Fibroblast of skin of scalp (primary cell): ENCODE results near the gene PCDHB16.
"Not testable (repeated sequence)": the region's sequence is repeated elsewhere in the genome, so short reads cannot be mapped to it uniquely, and the experiment has no call there.

Experiments
- DNase-seq: peaks from one replicate; pipeline ENCODE4 v3.0.0-alpha.2; 2013

PCDHB16 gene

DNA sequence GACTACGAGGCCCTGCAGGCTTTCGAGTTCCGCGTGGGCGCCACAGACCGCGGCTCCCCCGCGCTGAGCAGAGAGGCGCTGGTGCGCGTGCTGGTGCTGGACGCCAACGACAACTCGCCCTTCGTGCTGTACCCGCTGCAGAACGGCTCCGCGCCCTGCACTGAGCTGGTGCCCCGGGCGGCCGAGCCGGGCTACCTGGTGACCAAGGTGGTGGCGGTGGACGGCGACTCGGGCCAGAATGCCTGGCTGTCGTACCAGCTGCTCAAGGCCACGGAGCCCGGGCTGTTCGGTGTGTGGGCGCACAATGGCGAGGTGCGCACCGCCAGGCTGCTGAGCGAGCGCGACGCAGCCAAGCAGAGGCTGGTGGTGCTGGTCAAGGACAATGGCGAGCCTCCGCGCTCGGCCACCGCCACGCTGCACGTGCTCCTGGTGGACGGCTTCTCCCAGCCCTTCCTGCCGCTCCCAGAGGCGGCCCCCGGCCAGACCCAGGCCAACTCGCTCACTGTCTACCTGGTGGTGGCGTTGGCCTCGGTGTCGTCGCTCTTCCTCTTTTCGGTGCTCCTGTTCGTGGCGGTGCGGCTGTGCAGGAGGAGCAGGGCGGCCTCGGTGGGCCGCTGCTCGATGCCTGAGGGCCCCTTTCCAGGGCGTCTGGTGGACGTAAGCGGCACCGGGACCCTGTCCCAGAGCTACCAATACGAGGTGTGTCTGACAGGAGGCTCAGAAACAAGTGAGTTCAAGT, 2.1 kb downstream of the PCDHB16 start:
- not testable (repeated sequence) for DNase-seq

DNA sequence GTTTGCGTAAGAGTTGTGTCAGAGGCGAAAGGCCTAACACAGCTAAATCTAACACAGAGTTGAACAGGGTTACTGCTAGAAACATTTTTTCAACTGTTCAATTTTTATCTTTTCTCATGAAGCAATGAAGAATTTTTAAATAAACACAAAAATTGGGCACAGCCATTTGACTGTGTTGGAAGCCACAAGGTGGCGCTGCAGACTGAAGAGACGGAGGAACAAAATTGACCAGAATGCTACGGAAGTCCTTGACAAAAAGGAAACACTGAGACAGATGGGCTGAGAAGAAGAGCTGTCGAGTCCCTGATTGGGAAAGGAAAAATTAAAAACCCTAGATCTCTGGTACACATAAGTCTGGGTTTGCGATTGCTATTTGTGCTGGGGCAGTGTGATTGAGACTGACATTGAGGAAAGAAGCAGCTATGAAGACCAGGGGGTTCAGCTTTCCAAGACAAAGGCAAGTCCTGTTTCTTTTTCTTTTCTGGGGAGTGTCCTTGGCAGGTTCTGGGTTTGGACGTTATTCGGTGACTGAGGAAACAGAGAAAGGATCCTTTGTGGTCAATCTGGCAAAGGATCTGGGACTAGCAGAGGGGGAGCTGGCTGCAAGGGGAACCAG, 4.8 kb downstream of the PCDHB16 start, which contains the start of gene PCDHB9:
Gene PCDHB9, plus strand, starts transcription at position 265 of the 616 bp plus-strand sequence. Its CDS starts 158 bp downstream, at position 423.
- DNase-seq = peak; percentile 20

DNA sequence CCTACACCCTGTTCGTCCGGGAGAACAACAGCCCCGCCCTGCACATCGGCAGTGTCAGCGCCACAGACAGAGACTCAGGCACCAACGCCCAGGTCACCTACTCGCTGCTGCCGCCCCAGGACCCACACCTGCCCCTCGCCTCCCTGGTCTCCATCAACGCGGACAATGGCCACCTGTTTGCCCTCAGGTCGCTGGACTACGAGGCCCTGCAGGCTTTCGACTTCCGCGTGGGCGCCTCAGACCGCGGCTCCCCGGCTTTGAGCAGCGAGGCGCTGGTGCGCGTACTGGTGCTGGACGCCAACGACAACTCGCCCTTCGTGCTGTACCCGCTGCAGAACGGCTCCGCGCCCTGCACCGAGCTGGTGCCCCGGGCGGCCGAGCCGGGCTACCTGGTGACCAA, 6.5 kb downstream of the PCDHB16 start:
- not testable (repeated sequence) for DNase-seq

DNA sequence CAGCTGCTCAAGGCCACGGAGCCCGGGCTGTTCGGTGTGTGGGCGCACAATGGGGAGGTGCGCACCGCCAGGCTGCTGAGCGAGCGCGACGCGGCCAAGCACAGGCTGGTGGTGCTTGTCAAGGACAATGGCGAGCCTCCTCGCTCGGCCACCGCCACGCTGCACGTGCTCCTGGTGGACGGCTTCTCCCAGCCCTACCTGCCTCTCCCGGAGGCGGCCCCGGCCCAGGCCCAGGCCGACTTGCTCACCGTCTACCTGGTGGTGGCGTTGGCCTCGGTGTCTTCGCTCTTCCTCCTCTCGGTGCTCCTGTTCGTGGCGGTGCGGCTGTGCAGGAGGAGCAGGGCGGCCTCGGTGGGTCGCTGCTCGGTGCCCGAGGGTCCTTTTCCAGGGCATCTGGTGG, 6.9 kb downstream of the PCDHB16 start:
- DNase-seq = not testable (repeated sequence)

DNA sequence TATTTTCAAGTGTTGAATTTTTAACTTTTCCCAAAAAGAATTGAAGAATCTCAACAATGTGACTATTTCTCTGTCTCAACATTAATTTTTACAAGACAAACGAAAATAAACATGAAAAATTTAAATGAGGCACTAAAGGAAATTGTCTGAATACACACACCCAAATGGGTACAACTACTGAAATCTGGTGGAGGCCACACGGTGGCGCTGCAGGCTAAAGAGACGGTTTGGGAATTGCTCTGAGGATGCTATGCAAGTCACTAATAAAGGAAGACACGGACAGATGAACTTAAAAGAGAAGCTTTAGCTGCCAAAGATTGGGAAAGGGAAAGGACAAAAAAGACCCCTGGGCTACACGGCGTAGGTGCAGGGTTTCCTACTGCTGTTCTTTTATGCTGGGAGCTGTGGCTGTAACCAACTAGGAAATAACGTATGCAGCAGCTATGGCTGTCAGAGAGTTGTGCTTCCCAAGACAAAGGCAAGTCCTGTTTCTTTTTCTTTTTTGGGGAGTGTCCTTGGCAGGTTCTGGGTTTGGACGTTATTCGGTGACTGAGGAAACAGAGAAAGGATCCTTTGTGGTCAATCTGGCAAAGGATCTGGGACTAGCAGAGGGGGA, 10.0 kb downstream of the PCDHB16 start, which contains the start of gene PCDHB10:
Gene PCDHB10, plus strand, starts transcription at position 244 of the 616 bp plus-strand sequence. Its CDS starts 200 bp downstream, at position 444.
- DNase-seq = no peak

DNA sequence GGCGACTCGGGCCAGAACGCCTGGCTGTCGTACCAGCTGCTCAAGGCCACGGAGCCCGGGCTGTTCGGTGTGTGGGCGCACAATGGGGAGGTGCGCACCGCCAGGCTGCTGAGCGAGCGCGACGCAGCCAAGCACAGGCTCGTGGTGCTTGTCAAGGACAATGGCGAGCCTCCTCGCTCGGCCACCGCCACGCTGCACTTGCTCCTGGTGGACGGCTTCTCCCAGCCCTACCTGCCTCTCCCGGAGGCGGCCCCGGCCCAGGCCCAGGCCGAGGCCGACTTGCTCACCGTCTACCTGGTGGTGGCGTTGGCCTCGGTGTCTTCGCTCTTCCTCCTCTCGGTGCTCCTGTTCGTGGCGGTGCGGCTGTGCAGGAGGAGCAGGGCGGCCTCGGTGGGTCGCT, 12.1 kb downstream of the PCDHB16 start:
- not testable (repeated sequence) for DNase-seq

DNA sequence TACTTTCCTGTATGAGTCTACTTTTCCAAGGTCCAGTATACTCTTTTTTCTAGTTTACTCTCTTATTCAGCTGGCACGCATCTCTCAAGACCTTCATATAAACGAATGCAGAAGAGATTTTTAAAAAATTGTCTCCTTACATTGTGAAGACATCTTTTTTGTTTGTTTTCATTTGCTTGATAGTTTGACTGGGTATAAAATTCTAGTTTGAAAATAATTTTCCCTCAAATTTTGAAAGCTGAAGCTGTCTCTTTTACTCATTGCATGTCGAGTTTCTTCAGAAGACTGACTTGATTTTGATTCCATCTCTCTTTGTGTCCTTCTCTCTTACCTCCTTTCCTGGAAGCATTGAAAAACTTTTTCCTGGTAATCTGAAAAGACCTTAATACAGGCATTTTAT, 14.2 kb downstream of the PCDHB16 start:
- DNase-seq = no peak

DNA sequence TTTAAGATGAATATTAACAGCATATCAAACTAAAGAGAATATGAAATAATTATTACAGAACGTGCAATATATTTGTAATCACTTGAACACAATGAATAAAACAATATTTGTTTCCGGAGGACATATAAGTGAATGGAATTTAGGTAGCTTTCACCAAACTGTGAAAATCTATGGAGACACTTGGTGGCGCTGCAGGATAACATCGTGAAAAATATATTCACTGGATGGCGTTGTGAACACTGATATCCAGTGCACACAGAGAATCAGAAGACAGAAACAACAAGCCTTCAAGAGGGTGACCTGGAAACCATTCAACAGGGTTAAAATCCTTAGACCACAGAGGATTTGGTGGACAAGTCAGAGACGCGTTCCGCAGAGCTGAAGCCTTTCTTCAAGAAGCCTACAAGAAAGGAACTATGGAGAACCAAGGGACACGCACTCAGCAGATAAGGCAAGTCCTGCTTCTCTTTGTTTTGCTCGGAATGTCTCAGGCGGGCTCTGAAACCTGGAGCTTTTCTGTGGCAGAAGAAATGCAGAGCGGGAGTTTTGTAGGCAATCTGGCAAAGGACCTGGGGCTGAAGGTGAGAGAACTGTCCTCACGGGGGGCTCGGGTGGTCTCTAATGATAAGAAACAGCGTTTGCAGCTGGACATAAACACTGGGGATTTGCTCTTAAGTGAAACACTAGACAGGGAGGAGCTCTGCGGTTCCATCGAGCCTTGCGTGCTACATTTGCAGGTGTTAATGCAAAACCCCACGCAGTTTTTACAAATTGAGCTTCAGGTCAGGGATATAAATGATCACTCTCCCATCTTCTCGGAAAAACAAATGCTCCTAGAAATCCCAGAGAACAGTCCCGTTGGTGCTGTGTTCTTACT, 17.4 kb downstream of the PCDHB16 start, which contains the start of gene PCDHB11:
Gene PCDHB11, plus strand, starts transcription at position 269 of the 877 bp plus-strand sequence. Its CDS starts 148 bp downstream, at position 417.
- DNase-seq = no peak

DNA sequence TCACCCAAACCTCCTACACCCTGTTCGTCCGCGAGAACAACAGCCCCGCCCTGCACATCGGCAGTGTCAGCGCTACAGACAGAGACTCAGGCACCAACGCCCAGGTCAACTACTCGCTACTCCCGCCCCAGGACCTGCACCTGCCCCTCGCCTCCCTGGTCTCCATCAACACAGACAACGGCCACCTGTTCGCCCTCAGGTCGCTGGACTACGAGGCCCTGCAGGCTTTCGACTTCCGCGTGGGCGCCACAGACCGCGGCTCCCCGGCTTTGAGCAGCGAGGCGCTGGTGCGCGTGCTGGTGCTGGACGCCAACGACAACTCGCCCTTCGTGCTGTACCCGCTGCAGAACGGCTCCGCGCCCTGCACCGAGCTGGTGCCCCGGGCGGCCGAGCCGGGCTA, 18.9 kb downstream of the PCDHB16 start:
- DNase-seq = not testable (repeated sequence)

DNA sequence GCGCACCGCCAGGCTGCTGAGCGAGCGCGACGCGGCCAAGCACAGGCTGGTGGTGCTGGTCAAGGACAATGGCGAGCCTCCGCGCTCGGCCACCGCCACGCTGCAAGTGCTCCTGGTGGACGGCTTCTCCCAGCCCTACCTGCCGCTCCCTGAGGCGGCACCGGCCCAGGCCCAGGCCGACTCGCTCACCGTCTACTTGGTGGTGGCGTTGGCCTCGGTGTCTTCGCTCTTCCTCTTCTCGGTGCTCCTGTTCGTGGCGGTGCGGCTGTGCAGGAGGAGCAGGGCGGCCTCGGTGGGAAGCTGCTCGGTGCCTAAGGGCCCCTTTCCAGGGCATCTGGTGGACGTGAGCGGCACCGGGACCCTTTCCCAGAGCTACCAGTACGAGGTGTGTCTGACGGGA, 19.5 kb downstream of the PCDHB16 start:
- DNase-seq = not testable (repeated sequence)

DNA sequence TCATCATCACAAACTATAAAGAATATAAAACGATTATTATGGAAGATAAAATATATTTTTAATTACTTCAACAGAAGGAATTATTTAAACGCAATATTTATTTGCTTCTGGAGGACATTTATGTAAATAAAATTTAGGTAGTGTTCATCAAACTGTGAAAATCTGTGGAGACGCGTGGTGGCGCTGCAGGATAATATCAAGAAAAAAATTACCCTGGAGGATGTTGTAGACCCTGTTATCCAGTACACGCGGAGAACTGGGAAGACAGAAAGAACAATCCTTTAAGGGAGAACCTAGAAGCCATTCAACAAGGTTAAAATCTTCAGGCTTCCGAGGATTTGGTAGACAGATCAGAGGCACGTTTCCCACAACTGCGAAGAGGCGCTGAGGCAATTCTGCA, 26.3 kb downstream of the PCDHB16 start, which contains the start of gene PCDHB12:
Gene PCDHB12, plus strand, starts transcription at position 242 of the 400 bp plus-strand sequence. CDS start 189 bp downstream, outside the sequence.
- DNase-seq = no peak

DNA sequence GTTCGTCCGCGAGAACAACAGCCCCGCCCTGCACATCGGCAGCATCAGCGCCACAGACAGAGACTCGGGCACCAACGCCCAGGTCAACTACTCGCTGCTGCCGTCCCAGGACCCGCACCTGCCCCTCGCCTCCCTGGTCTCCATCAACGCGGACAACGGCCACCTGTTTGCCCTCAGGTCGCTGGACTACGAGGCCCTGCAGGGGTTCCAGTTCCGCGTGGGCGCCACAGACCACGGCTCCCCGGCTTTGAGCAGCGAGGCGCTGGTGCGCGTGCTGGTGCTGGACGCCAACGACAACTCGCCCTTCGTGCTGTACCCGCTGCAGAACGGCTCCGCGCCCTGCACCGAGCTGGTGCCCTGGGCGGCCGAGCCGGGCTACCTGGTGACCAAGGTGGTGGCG, 28.1 kb downstream of the PCDHB16 start:
- not testable (repeated sequence) for DNase-seq

DNA sequence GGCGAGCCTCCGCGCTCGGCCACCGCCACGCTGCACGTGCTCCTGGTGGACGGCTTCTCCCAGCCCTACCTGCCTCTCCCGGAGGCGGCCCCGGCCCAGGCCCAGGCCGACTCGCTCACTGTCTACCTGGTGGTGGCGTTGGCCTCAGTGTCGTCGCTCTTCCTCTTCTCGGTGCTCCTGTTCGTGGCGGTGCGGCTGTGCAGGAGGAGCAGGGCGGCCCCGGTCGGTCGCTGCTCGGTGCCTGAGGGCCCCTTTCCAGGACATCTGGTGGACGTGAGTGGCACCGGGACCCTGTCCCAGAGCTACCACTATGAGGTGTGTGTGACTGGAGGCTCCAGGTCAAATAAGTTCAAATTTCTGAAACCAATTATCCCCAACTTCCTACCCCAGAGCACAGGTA, 28.7 kb downstream of the PCDHB16 start:
- not testable (repeated sequence) for DNase-seq

DNA sequence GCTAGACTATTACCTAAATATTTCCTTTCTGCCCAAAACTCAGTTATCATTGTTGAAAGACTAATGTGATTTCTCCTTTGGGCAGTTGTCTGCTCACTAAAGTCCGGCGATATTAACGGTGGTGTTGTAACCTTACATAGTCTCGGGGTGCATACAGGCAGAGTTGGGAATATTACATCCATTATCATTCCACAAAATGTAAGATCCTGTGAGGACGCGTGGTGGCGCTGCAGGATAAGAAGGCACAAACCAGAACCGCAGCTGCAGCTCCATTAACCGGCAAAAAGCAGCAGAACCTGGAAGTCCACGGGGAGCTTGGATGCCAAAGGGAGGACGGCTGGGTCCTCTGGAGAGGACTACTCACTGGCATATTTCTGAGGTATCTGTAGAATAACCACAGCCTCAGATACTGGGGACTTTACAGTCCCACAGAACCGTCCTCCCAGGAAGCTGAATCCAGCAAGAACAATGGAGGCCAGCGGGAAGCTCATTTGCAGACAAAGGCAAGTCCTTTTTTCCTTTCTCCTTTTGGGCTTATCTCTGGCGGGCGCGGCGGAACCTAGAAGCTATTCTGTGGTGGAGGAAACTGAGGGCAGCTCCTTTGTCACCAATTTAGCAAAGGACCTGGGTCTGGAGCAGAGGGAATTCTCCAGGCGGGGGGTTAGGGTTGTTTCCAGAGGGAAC, 31.6 kb downstream of the PCDHB16 start, which contains the start of gene PCDHB13:
Gene PCDHB13, plus strand, starts transcription at position 264 of the 684 bp plus-strand sequence. Its CDS starts 205 bp downstream, at position 469.
- peak; percentile 20 for DNase-seq

DNA sequence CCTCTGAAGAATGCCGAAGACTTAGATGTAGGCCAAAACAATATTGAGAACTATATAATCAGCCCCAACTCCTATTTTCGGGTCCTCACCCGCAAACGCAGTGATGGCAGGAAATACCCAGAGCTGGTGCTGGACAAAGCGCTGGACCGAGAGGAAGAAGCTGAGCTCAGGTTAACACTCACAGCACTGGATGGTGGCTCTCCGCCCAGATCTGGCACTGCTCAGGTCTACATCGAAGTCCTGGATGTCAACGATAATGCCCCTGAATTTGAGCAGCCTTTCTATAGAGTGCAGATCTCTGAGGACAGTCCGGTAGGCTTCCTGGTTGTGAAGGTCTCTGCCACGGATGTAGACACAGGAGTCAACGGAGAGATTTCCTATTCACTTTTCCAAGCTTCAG, 32.4 kb downstream of the PCDHB16 start:
- DNase-seq = not testable (repeated sequence)

DNA sequence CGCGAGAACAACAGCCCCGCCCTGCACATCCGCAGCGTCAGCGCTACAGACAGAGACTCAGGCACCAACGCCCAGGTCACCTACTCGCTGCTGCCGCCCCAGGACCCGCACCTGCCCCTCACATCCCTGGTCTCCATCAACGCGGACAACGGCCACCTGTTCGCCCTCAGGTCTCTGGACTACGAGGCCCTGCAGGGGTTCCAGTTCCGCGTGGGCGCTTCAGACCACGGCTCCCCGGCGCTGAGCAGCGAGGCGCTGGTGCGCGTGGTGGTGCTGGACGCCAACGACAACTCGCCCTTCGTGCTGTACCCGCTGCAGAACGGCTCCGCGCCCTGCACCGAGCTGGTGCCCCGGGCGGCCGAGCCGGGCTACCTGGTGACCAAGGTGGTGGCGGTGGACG, 33.3 kb downstream of the PCDHB16 start:
- not testable (repeated sequence) for DNase-seq

DNA sequence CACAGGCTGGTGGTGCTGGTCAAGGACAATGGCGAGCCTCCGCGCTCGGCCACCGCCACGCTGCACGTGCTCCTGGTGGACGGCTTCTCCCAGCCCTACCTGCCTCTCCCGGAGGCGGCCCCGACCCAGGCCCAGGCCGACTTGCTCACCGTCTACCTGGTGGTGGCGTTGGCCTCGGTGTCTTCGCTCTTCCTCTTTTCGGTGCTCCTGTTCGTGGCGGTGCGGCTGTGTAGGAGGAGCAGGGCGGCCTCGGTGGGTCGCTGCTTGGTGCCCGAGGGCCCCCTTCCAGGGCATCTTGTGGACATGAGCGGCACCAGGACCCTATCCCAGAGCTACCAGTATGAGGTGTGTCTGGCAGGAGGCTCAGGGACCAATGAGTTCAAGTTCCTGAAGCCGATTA, 33.8 kb downstream of the PCDHB16 start:
- DNase-seq = not testable (repeated sequence)

DNA sequence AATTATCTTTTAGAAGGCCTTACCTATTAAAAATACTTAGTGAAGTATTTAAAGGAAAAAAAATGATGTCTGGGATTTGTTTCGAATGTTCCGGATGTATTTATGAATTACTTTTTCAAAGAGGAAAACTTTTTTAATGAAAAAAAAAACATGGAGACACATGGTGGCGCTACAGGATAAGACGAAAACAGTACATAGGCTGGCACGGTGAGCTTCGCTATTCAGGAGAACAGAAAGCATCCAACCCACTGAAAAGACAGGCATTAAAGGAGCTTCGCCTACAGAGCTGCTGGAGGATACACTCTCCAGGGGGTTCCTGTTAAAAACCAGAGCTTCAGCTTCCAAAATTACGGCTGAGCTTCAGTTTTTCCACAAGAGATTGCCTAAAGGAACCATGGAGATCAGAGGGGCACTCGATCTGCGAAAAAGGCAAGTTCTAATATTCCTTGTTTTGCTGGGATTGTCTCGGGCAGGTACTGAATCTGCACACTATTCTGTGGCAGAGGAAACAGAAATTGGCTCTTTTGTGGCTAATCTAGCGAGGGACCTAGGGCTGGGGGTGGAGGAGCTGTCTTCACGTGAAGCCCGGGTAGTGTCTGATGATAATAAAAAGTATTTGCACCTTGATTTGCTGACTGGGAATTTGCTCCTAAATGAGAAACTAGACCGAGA, 41.1 kb downstream of the PCDHB16 start, which contains the start of gene PCDHB14:
Gene PCDHB14, plus strand, starts transcription at position 232 of the 672 bp plus-strand sequence. Its CDS starts 163 bp downstream, at position 395.
- peak; percentile 24 for DNase-seq

DNA sequence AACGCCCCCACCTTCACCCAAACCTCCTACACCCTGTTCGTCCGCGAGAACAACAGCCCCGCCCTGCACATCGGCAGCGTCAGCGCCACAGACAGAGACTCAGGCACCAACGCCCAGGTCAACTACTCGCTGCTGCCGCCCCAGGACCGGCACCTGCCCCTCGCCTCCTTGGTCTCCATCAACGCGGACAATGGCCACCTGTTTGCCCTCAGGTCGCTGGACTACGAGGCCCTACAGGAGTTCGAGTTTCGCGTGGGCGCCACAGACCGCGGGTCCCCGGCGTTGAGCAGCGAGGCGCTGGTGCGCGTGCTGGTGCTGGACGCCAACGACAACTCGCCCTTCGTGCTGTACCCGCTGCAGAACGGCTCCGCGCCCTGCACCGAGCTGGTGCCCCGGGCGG, 42.7 kb downstream of the PCDHB16 start:
- not testable (repeated sequence) for DNase-seq

DNA sequence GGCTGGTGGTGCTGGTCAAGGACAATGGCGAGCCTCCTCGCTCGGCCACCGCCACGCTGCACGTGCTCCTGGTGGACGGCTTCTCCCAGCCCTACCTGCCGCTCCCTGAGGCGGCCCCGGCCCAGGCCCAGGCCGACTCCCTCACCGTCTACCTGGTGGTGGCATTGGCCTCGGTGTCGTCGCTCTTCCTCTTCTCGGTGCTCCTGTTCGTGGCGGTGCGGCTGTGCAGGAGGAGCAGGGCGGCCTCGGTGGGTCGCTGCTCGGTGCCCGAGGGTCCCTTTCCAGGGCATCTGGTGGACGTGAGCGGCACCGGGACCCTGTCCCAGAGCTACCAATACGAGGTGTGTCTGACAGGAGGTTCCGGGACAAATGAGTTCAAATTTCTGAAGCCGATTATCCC, 43.2 kb downstream of the PCDHB16 start:
- not testable (repeated sequence) for DNase-seq
